ENCODE measurements around the gene GSAP. TPM values are rescaled to one million over a fixed set of nuclear protein-coding genes. Genes with fewer than 3 reads are reported as not detected.

GSAP gene
- total RNA-seq, 1 experiment from 2014 or later, result 1.3 TPM

DNA sequence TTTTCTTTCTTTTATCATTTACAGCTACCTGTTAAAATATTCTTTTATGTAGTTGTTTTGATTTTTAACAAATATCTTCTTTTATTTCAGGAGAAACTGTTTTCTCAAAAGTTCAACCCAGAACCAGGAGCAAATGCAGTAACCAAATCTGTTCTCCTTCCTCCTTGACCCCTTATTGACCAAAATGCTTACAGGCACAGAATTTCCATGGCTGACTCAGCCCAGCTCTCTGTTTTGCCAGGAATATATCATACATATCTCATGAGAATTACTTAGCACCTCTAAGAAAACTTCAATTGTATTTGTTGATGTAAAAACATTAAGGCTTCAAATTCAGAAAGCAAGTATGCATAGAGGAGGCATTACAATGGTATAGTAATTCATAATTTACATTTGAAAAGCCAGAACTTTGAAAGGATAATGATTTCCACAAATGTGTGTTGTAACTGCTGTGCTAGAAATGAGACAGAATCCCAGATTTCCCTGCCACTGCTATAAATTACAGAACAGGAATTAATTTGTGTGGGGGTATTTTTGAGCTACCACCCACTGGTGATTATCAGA, 2.2 kb downstream of the GSAP start:
- Histone ChIP-seq H3K4me2 (ENCODE audit: low read depth, low read length, poor library complexity, severe bottlenecking) (no peak overlapping the region), H3K4me3 (ENCODE audit: low read length) (no peak overlapping the region), H3K79me2 (ENCODE audit: low read length) (no peaks in the 10 kb centered on the region), H3K27me3 (ENCODE audit: low read length) (no peaks in the 10 kb centered on the region), H3K9ac (ENCODE audit: low read length) (no peak overlapping the region), H3K4me1 (ENCODE audit: low read length) (peaks cover 22% of the 10 kb centered on the region), H4K20me1 (ENCODE audit: insufficient read depth, low read depth, low read length) (no peaks in the 10 kb centered on the region), H3K9me2 (replicated peaks; ENCODE audit: insufficient read depth, low read length) (no peaks in the 10 kb centered on the region), H3K36me3 (ENCODE audit: insufficient read depth, low read length) (no peaks in the 10 kb centered on the region), H3K9me3 (ENCODE audit: low read length) (no peaks in the 10 kb centered on the region), H3K27ac (ENCODE audit: low read length) (no peak overlapping the region), H2AFZ (ENCODE audit: low read length) (no peak overlapping the region)
- DNase-seq, result no peak

DNA sequence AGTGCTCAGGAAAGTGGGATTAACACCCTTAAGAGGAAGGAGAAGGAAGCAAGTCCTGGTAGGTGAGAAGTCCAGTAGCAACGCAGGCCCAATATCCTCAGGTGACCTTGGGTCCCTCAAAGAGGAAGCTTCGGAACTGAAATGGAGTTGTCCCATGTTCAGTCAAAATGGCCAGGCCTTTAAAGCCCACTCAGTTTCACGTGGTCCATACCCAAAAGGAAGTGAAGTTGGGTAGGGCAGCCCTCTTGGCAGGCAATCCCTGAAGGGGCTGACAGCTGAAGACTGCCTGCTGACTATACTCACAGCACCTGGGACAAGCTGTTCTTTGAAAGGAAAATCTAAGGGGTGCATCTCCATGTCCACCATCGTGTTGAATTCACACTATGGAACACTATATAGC, 3.0 kb downstream of the GSAP start:
- no peak for DNase-seq
- Histone ChIP-seq H3K27me3 (ENCODE audit: low read length) (no peaks in the 10 kb centered on the region), H3K36me3 (ENCODE audit: insufficient read depth, low read length) (no peaks in the 10 kb centered on the region), H4K20me1 (ENCODE audit: insufficient read depth, low read depth, low read length) (no peaks in the 10 kb centered on the region), H3K9ac (ENCODE audit: low read length) (no peak overlapping the region), H3K4me2 (ENCODE audit: low read depth, low read length, poor library complexity, severe bottlenecking) (no peak overlapping the region), H3K27ac (ENCODE audit: low read length) (no peak overlapping the region), H3K9me3 (ENCODE audit: low read length) (no peaks in the 10 kb centered on the region), H3K4me3 (ENCODE audit: low read length) (no peak overlapping the region), H2AFZ (ENCODE audit: low read length) (no peak overlapping the region), H3K4me1 (ENCODE audit: low read length) (peaks cover 22% of the 10 kb centered on the region), H3K9me2 (replicated peaks; ENCODE audit: insufficient read depth, low read length) (no peaks in the 10 kb centered on the region), H3K79me2 (ENCODE audit: low read length) (no peaks in the 10 kb centered on the region)

DNA sequence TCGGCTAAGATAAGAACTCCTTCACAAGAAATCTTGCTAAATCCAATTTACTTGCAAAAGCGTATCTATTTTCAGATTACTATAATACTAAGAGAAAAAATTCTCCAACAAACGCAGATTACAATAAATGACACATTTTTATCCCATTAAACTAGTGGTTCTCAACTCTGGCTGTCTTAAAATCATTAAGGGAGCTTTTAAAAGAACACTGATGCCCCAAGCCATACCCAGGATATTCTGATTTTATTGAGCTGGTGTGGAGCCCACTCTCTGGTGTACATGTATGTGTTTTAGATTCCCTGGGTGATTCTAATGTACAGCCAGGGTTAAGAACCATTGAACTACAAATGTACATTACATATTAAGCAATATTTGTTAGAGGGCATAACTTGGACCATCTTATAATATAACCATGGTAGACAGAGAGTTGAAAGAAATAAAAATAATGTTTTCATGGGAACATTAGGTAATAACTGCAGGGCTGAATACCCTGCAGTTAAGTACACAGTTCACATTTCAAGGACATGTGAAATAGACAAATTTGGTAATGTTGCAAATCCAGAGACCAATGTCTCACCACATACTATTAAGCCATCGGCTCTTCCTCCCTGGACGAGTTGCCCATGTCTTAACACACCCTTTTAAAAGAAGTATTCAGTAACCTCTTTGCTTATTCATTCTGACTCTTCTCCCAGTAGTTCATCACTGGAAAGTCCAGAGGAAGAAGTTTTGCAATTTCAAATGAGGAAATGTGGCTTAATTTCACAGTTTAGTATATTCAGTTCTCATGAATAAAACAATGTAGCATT, 6.2 kb downstream of the GSAP start:
- Histone ChIP-seq H4K20me1 (ENCODE audit: insufficient read depth, low read depth, low read length) (no peaks in the 10 kb centered on the region), H3K9me3 (ENCODE audit: low read length) (no peaks in the 10 kb centered on the region), H3K4me3 (ENCODE audit: low read length) (no peak overlapping the region), H3K27me3 (ENCODE audit: low read length) (no peaks in the 10 kb centered on the region), H3K9me2 (replicated peaks; ENCODE audit: insufficient read depth, low read length) (no peaks in the 10 kb centered on the region), H3K4me2 (ENCODE audit: low read depth, low read length, poor library complexity, severe bottlenecking) (no peak overlapping the region), H3K79me2 (ENCODE audit: low read length) (no peaks in the 10 kb centered on the region), H3K27ac (ENCODE audit: low read length) (no peak overlapping the region), H3K9ac (ENCODE audit: low read length) (no peak overlapping the region), H3K36me3 (ENCODE audit: insufficient read depth, low read length) (no peaks in the 10 kb centered on the region), H3K4me1 (ENCODE audit: low read length) (peaks cover 5% of the 10 kb centered on the region), H2AFZ (ENCODE audit: low read length) (no peak overlapping the region)
- no peak for DNase-seq

DNA sequence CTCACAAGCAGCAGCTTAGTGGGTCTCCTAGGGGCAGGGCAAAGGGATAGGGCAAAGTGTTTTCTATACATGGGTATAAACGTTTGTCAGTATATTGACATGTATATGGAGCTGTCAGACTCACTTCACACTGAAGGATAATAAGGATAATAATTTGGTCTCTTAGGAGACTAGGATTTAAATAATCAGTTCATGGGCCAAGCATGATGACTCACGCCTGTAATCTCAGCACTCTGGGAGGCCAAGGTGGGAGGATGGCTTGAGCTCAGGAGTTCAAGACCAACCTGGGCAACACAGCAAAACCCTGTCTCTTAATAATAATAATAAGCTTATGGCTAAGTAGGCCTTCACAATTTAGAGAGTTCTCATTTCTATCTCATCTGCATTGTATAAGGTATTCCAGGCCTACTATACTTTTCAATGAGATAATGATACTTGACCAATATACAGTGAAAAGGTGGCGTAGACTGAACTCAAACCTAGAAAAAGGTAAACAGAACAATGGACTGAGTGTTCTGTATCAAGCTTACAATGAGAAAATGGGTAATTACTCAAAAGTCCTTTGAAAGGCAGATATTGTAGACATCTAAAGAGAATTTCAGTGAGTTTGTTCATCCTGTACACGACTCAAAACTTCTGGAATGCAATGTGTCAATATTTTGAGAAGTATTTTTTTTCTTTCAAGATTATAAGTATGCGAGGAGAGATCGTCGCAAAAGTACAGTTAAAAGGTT, 7.0 kb downstream of the GSAP start:
- no peaks in the 10 kb centered on the region for H3K9me3 ChIP-seq (ENCODE audit: low read length)
- H3K79me2 ChIP-seq (ENCODE audit: low read length), result no peaks in the 10 kb centered on the region
- no peak for DNase-seq
- H3K4me3 ChIP-seq (ENCODE audit: low read length), result no peak overlapping the region
- H3K9me2 ChIP-seq (replicated peaks; ENCODE audit: insufficient read depth, low read length), result no peaks in the 10 kb centered on the region
- no peaks in the 10 kb centered on the region; the same call in 1 of the 2 replicates for H3K4me1 ChIP-seq (ENCODE audit: low read length)
- no peaks in the 10 kb centered on the region for H4K20me1 ChIP-seq (ENCODE audit: insufficient read depth, low read depth, low read length)
- no peak overlapping the region for H3K27ac ChIP-seq (ENCODE audit: low read length)
- no peak overlapping the region for H3K9ac ChIP-seq (ENCODE audit: low read length)
- no peaks in the 10 kb centered on the region for H3K27me3 ChIP-seq (ENCODE audit: low read length)
- no peaks in the 10 kb centered on the region for H3K36me3 ChIP-seq (ENCODE audit: insufficient read depth, low read length)
- no peak overlapping the region for H3K4me2 ChIP-seq (ENCODE audit: low read depth, low read length, poor library complexity, severe bottlenecking)
- H2AFZ ChIP-seq (ENCODE audit: low read length), result no peak overlapping the region

DNA sequence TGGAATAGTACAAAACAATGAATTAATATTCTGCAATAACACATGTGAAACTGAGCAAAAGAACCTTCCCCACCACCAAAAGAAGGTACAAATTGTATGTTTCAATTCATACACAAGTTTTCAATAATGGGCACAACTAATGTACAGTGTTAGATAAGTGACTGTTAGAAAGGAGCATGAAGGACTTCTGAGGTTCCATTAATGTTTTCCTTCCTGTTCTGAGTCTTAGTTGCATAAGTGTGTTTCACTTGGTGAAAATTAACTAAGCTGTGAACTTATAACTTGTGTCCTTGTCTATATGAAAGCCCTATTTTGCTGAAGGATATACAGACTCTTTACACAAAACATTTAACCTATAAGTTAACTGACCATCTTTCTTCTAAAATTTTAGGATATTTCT, 8.2 kb downstream of the GSAP start:
- no peaks in the 10 kb centered on the region for H3K79me2 ChIP-seq (ENCODE audit: low read length)
- no peak overlapping the region for H3K4me2 ChIP-seq (ENCODE audit: low read depth, low read length, poor library complexity, severe bottlenecking)
- no peak overlapping the region for H3K27ac ChIP-seq (ENCODE audit: low read length)
- H3K4me1 ChIP-seq (ENCODE audit: low read length), result no peaks in the 10 kb centered on the region
- H3K27me3 ChIP-seq (ENCODE audit: low read length), result no peaks in the 10 kb centered on the region
- H2AFZ ChIP-seq (ENCODE audit: low read length), result no peak overlapping the region
- H4K20me1 ChIP-seq (ENCODE audit: insufficient read depth, low read depth, low read length), result no peaks in the 10 kb centered on the region
- no peak for DNase-seq
- no peaks in the 10 kb centered on the region for H3K9me2 ChIP-seq (replicated peaks; ENCODE audit: insufficient read depth, low read length)
- no peaks in the 10 kb centered on the region for H3K36me3 ChIP-seq (ENCODE audit: insufficient read depth, low read length)
- no peaks in the 10 kb centered on the region for H3K9me3 ChIP-seq (ENCODE audit: low read length)
- H3K9ac ChIP-seq (ENCODE audit: low read length), result no peak overlapping the region
- H3K4me3 ChIP-seq (ENCODE audit: low read length), result no peak overlapping the region

DNA sequence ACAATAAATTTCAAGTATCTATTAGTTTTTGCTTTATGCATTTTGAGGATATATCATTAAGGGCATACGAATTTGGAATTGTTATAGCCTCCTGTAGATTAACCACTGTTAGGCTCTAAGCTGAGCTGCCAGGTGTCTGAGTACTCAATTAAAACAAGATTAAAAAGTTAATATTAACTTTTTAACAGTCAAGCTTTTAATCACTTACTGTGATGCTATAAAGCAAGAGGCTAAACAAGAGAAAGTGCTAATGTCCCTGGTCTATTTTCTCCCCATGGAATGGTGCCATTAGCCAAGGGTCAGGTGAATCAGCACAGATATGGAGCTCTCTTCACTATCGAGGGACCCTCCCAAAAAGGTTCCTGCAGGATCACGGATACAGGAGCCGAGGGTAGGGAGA, 9.7 kb downstream of the GSAP start:
- no peaks in the 10 kb centered on the region for H3K9me2 ChIP-seq (replicated peaks; ENCODE audit: insufficient read depth, low read length)
- H3K4me1 ChIP-seq (ENCODE audit: low read length), result no peaks in the 10 kb centered on the region
- no peak overlapping the region for H3K27ac ChIP-seq (ENCODE audit: low read length)
- H3K9ac ChIP-seq (ENCODE audit: low read length), result no peak overlapping the region
- no peaks in the 10 kb centered on the region for H3K9me3 ChIP-seq (ENCODE audit: low read length)
- H3K36me3 ChIP-seq (ENCODE audit: insufficient read depth, low read length), result no peaks in the 10 kb centered on the region
- no peak overlapping the region for H2AFZ ChIP-seq (ENCODE audit: low read length)
- H4K20me1 ChIP-seq (ENCODE audit: insufficient read depth, low read depth, low read length), result no peaks in the 10 kb centered on the region
- no peaks in the 10 kb centered on the region for H3K27me3 ChIP-seq (ENCODE audit: low read length)
- H3K79me2 ChIP-seq (ENCODE audit: low read length), result no peaks in the 10 kb centered on the region
- H3K4me3 ChIP-seq (ENCODE audit: low read length), result no peak overlapping the region
- no peak overlapping the region for H3K4me2 ChIP-seq (ENCODE audit: low read depth, low read length, poor library complexity, severe bottlenecking)
- no peak for DNase-seq

DNA sequence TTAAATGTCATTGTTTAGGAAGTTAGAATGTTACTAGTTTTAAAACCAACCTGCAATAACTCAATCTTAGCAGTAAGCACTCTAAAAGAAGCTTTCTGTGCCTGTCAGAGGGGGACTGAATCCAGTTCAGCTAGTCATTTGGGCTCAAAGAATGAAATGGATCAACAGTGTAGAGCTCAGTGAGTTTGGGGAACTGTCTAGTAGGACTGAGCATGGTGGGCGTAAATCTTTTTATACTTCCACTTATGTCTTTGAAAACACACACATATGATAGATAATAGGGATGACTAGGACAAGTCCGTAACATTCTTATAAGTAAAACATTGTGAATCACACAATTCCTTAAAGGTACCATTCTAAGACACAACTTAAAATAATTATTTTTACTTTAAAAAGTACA, 11.5 kb downstream of the GSAP start:
- DNase-seq, result no peak
- Histone ChIP-seq H2AFZ (ENCODE audit: low read length) (no peak overlapping the region), H3K4me1 (ENCODE audit: low read length) (no peaks in the 10 kb centered on the region), H3K9me2 (replicated peaks; ENCODE audit: insufficient read depth, low read length) (no peaks in the 10 kb centered on the region), H3K79me2 (ENCODE audit: low read length) (no peaks in the 10 kb centered on the region), H3K4me3 (ENCODE audit: low read length) (no peak overlapping the region), H3K9ac (ENCODE audit: low read length) (no peak overlapping the region), H4K20me1 (ENCODE audit: insufficient read depth, low read depth, low read length) (no peaks in the 10 kb centered on the region), H3K27me3 (ENCODE audit: low read length) (0 out of 2 replicates have a peak, but pooled peaks cover 2% of the 10 kb centered on the region), H3K4me2 (ENCODE audit: low read depth, low read length, poor library complexity, severe bottlenecking) (no peak overlapping the region), H3K27ac (ENCODE audit: low read length) (no peak overlapping the region), H3K36me3 (ENCODE audit: insufficient read depth, low read length) (no peaks in the 10 kb centered on the region), H3K9me3 (ENCODE audit: low read length) (no peaks in the 10 kb centered on the region)

DNA sequence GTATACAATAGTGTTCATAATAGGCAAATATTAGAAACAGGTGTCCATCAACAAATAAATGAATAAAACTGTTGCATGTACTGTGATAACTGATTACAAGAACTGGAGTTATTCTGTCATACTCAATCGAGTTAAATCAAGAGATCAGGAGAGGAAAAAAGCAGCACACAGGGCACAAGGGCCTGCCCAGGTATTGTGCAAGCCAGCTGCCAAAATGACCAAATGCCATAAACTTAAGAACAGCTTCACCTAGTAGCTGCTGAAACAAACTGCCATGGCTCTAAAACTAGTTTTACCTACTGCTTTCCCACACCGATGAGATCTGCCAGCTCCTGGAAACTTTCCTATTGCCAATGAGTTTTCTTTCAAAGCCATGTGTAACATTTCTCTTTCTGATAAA, 12.2 kb downstream of the GSAP start:
- Histone ChIP-seq H3K9me3 (ENCODE audit: low read length) (no peaks in the 10 kb centered on the region), H3K4me2 (ENCODE audit: low read depth, low read length, poor library complexity, severe bottlenecking) (no peak overlapping the region), H3K79me2 (ENCODE audit: low read length) (no peaks in the 10 kb centered on the region), H3K4me1 (ENCODE audit: low read length) (no peaks in the 10 kb centered on the region), H3K36me3 (ENCODE audit: insufficient read depth, low read length) (no peaks in the 10 kb centered on the region), H4K20me1 (ENCODE audit: insufficient read depth, low read depth, low read length) (no peaks in the 10 kb centered on the region), H3K4me3 (ENCODE audit: low read length) (no peak overlapping the region), H3K27ac (ENCODE audit: low read length) (no peak overlapping the region), H3K27me3 (ENCODE audit: low read length) (0 out of 2 replicates have a peak, but pooled peaks cover 3% of the 10 kb centered on the region), H2AFZ (ENCODE audit: low read length) (no peak overlapping the region), H3K9me2 (replicated peaks; ENCODE audit: insufficient read depth, low read length) (no peaks in the 10 kb centered on the region), H3K9ac (ENCODE audit: low read length) (no peak overlapping the region)
- DNase-seq, result no peak

Measured in Karpas-422 (cell line).